DMS79 treated with DMSO at 0.1 percent for 48 hours (cell line): ENCODE measurements around the gene PPP1R7.

Experiments used
- DNase-seq: peaks from one replicate; lab custom pipeline; 2025; lab: John Stamatoyannopoulos, UW

PPP1R7 gene

DNA sequence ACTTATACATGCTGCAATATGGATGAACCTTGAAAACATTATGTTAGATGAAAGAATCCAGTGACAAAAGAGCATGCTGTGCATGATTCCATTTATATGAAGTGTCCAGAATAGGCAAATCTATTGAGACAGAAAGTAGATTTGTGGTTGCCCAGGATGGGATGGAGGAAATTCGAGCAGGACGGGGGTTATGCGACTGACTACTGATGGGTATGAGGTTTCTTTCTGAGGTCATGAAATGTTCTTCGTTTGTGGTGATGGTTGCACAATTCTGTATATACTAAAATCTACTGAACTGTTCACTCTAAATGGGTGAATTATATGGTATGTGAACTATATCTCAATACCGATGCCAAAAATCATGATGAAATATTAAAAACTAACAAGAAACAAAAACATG lies 29.3 kb upstream of the PPP1R7 start:
- DNase-seq: no peak

DNA sequence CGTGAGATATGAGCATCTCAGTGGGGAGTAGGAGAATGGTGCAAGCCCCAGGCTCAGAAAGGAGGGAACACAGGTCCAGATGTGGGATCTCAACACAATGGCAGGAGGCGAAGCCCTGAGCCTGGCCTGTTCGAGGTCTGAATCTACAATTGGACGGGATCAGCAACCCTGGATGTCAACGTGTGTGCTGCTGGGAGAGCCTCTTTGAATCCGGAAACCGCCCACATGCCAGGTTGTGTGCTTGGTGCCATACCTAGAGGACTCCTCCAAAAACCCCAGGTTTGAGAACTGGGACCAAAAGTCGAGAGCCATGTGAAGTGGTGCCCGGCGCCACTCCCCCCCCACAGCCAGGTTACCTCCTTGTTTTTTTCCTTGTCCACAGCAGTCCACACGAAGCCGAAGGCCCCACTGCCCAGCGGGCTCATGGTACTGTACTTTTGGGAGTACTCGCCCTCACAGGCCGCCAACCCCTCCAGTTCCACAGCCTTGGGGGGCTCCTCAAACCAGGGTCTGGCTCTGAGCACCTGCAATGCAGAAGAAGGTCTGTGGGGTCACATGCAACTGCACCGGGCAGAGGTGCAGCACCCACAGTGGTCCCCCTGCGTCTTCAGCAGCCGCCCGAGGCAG lies 27.8 kb upstream of the PPP1R7 start:
- no peak for DNase-seq

DNA sequence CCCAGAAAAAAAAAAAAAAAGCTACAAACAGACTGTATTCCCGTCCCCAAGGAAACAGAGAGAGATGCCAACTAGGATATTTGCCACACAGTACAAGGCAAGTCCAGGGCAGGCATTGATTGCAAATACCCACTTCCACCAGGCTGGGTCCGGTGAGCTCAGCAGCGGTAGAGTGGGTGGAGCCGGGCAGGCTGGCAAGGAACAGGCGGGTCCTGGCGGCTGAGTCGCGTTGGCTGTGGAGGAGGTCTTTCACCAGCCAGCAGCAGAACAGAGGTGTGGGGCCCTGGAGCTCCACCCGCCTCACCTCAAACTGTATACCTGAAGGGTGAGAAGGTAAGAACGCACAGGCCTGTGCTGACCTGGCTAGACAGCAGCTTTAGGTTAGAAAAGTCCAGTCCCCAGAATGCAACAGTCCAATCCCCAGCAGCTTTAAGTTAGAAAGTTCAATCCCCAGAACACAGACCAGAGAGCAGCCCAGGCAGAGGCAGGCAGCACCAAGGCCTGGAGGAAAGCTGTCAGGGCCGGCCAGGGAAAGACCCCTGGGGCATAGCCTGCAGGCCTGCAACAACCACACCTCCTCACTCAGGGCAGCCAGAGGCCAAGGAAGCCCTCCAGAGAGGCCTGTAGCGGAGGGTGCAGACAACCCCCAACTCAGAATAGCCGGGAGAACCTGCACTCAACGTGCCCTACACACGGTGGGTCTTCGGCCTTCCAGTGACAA lies 26.3 kb upstream of the PPP1R7 start:
- no peak for DNase-seq

DNA sequence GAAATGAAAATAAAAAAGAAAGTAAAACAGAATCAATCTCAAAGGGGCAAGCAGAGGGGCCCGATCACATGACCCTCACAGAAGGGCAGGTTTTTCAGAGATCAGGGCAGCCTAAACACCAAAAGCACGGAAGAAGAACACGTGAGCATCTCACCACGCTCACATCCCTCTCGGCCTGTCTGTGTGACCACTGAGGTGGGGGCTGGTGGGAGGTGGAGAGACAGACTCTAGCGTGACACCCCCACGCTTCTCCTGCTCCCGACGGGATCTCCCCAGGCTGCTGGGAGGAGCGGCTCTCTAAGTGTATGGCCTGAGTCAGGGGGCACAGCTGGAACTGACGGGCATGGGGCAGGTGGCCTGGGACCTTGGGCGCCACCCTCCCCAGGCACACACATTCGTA lies 24.6 kb upstream of the PPP1R7 start:
- DNase-seq: no peak

DNA sequence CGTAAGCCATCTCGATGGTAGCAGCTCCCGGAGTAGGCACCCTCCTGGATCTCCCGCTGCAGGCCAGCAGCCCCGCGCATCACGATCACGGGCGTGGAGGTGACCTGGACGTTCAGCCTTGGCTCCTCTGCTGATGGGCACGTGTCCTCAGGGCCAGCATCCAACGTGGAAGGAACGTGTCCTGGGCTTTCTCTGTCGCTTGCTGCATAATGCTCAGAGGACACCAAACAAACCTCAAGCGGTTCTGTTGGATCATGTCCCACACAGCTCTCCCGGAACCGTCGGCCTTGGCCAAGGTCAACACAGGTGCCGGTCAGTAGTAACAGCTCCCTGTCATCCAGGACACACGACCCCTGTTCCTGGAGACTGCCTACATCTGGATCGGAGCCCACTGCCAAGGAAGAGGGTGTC lies 24.1 kb upstream of the PPP1R7 start:
- DNase-seq: no peak

DNA sequence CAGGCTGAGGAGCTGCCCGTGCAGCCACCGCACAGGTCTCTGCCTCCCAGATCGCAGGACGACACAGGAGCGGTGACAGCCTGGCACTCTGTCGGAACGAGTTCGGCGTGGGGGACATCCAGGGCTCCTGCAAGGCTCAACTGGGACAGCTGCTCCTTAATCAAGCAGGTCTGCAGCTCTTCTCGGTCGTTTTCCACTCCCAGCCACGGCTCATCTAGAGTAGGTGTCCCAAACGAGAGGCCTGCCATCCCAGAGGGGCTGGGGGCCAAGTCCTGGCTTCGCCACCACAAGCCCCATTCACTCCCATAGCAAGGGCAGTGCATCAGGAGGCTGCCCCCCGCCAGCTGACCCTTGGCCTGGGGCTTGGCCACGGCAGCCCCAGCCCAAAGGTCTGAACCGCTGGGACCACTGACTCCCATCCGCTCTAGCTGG lies 23.5 kb upstream of the PPP1R7 start:
- DNase-seq: no peak

DNA sequence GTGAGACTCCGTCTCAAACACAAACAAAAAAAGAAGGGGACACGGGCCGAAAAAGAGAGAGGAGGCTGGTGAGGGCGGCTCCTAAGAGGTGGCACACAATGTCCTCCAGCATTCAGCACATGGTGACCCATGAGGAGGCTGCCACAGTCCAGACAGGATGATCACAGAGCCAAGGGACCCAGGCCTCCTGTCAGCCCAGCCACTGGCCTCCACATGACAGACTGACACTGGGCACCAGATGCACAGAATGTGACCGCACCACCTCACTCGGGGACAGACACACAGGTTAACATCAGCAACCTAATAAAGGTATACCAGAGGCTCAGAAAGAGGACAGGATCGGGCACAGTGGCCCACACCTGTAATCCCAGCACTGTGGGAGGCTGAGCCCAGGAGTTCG lies 22.0 kb upstream of the PPP1R7 start:
- no peak for DNase-seq

DNA sequence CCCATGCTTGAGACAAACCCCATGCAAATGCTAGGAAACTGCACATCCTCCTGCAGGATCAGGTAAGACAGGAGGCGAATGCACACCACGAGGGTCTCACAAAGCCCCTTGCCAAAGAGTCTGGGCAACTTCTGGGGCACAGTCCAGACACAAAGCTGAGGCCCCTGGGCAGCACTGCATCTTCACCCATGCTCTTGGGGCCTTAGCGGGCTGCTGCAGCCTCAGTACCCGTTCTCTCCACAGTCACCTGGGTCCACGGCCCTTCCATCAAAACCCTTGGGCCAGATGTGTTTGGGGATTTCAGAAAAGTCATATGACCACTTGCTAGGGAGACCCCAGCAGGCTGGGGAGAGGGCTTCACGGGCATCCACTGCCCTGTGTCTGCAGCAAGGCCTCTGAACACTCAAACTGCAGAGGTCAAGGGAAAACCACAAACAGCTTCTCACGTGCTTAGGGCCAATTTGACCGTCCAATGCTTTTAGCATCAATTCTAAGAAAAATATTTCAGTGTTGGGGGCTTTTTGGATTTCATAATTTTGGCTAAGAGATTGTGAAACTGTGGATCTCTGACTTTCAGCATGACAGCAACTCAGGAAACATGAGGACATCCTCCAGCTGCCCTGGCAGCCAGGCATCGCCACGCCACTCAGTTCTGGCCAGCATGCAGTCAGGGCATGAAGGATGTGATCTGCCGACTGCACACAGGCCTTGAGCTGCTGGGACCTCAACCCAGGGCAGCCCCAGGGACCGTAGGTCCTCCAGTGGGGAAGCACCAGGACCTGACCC lies 21.0 kb upstream of the PPP1R7 start:
- no peak for DNase-seq

DNA sequence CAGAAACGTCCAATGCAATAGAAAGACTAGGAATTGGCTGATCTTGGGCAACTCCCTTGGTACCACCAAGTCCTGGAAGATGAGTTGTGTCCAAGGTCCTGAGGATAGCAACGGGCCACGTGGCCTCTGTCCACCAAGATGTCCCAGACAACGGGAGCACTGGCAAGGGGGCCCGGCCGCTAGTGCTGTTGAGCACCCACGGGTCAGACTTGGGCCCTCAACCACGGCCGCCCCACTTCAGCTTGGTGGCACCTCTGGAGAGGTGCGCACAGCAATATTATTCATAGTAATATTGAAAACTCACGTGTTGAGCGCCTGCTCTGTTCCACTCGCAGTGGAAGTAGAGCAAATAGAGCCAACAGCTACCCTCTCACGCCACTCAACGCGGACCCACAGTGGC lies 20.0 kb upstream of the PPP1R7 start:
- no peak for DNase-seq

DNA sequence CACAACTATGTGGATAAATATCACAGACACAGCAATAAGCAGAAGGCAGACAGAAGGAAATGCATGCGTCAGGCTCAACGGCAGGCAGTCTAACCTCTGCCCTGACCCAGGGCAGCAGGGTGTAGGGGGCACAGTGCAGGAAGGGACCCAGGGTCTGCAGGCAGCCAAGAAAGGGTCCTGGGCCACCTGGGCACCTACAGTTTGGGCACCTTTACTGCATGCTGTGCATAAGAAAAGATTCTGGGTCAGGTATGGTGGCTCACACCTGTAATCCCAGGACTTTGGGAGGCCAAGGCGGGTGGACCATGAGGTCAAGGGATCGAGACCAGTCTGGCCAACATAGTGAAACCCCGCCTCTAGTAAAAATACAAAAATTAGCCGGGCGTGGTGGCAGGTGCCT lies 18.7 kb upstream of the PPP1R7 start:
- no peak for DNase-seq

DNA sequence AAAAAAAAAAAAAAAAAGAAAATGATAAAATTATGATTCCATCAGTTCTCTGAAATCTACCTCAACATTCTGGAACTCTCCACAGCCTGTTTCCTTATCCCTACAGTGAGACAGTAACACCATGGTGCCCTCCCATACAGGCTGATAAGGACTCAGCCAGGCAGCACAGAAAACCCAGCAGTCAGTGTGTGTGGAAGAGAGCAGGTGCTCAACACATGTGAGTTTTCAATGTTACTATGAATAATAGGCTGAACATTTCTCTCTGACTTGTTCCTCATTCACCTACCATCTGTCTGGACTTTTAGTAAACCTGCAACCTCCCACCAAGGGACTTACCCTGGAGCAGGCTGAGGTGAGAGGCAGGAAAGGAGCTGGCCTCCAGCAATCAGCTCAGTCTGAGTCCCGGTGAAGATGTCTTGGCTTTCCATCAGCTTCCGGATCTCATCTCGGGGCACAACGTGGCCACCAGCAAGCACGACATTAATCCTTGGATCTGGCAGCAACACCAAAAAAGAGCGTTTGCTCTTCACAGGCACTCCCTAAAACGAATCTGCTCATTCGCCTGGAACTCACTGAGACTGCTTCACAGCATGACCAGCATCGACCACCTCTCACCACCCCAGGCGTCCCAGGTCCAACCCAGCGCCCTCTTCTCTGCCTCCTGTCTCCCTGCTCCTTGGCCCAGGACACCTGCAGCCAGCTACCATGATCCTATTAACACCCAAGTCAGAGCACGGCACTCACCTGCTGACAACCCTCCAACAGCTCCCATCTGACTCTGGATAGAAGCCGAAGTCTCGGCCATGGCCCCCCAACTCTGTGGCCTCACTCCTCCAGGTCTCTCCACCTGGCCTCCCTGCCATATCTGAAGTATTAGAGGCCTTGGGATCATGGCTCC lies 17.5 kb upstream of the PPP1R7 start:
- no peak for DNase-seq

DNA sequence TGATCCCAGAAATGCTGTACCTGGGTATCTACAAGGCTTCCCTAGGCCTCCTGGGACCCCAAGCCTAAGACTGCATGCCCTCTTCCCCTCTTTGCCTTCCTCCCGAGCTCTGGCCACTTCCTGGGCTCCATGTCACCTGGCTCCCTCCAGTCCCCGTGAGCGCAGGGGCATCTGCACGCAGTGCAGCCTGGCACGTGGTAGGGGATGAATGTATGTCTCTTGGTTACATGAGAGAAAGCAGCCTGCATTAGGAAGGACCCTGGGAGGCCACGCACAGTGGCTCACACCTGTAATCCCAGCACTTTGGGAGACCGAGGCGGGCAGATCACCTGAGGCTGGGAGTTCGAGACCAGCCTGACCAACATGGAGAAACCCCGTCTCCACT lies 16.8 kb upstream of the PPP1R7 start:
- no peak for DNase-seq

DNA sequence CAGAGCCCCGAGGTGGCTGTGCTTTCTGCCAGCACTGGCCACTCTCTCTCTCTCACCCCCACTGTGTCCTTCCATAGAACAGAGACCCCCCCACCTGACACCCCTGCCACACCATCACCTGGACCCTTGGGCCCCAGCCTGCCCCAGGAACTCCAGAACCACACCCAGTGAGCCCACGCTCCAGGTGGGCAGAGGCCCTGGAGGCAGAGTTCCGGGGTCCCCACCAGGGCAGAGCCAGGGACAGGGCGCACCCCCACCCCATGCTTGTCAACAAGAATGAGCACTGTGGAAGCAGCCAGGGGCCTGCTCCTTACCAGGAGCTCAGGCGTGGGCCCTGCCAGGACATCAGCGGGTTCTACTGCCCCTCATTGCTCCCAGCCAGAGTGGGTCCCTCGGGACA lies 15.6 kb upstream of the PPP1R7 start:
- no peak for DNase-seq

DNA sequence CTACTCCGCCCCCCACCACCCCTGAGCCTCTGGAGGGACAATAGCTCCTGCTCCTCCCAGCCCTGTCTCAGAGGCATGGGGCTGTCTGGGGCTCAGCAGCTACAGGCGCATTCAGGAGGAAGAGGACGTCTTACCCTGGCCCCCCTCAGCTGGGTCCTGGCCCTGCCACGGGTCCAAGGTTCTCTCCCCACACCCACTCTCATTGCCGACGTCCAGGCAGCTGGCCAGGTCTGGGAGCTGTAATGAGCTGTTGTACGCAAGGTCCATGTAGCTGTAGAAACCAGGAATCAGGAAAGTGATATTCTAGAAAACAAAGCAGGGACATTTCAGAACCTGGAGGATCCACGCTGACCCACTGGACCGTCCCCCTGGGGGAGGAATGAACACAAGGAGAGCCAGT lies 14.5 kb upstream of the PPP1R7 start:
- DNase-seq: no peak

DNA sequence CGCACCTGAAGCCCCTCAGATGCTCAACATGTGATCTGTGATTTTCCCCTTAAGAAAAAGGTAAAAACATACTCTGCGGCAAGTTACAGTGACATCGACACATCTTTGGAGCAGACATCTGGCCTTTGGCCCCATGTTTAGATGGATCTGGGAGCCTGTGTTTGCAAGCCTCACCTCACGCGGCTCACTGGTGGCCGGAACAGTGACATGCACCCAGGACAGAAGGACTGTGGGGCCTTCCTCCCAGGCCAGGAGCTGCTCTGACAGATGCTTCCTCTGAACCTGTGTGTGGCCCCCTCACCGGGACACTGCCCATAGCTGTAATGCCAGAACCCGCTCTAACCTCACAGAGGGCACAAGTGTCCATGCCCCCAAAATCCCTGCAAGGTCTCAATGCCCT lies 14.1 kb upstream of the PPP1R7 start:
- no peak for DNase-seq

DNA sequence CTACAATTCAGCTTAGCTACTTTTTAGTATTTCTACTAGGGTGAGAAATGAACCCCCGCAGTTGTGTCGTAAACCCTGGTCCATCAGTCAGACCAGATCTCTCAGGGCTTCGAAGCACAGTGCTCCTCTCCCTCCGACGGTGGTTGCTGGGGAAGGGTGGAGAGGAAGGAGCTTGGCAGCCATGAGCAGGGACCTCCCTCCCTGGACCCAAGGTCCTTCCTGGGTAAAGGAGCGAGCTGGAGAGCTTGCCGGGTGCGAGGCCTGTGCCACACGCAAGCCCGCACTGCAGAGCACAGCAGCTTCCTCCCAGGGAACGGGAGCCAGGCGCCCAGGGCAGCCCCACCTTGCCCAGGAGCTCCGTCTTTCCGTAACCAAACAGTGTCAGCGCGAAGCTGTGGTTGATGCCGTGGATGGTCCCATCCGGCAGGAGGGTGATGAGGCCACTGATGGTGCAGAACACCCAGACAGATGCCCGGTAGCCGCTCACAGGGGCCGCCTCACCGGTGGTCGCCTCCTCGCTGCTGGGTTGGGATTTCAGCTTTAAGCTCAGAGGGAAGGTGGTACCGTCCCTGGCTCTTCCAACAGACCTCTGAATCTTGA lies 13.5 kb upstream of the PPP1R7 start:
- DNase-seq: no peak

DNA sequence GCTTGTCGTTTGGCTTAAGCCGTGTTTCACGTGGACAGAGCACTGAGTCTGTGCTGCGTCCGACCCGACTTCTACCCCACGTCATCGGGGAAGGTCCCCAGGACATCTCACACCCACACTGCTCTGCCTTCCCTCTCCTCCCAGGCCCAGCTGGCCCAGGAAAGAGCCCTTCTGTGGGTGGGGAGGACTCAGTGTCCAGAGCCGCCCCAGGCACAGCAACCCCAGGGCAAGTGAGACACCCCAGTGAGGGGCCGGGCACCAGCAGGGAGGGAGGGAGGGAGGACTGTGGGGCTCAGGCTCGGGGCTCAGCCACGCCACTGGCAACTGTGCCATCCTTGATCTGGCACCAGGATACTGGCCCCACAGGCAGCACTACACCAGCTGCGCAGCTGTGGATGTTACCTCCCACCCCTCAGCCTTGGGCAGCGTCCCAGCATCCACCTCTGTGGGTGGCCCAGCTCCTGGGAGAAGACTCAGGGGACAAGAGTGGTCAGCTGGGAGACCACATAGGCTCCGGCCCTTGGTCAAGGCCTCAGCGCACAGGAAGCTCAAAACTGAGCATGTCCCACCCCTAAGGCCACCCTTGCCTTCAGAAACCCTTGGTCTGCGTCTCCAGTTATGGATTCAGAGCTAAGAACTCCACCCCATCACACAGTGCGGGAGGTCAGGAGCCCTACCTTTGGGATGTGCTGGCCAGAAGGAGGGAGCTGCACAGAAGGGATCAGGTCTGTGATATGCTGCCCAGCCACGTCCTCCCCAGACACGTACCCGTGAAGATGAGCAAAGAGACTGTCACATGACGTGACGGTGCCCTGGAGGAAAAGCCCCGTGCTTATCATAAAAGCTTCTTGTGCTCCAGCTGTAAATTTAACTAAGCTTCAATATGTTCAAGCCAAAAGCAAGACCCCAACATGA lies 12.7 kb upstream of the PPP1R7 start:
- DNase-seq: no peak

DNA sequence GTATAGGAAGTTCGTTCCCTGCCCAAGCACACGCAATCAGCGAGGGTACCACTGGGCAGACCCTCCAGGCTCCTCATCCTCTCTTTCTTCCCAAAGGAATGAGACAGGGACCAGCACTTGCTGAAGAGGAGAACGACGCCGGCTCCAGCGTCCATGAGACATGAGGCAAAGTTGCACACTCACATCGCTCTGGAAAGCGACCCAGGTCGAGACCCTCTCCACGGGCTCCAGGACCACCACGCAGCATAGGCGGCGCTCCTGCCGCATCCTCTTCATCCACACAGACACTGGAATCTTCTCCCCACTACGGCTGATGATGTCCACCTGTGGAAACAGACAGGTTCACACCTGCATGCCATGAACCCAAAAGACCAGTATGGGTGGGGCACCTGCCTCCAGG lies 11.8 kb upstream of the PPP1R7 start:
- no peak for DNase-seq

DNA sequence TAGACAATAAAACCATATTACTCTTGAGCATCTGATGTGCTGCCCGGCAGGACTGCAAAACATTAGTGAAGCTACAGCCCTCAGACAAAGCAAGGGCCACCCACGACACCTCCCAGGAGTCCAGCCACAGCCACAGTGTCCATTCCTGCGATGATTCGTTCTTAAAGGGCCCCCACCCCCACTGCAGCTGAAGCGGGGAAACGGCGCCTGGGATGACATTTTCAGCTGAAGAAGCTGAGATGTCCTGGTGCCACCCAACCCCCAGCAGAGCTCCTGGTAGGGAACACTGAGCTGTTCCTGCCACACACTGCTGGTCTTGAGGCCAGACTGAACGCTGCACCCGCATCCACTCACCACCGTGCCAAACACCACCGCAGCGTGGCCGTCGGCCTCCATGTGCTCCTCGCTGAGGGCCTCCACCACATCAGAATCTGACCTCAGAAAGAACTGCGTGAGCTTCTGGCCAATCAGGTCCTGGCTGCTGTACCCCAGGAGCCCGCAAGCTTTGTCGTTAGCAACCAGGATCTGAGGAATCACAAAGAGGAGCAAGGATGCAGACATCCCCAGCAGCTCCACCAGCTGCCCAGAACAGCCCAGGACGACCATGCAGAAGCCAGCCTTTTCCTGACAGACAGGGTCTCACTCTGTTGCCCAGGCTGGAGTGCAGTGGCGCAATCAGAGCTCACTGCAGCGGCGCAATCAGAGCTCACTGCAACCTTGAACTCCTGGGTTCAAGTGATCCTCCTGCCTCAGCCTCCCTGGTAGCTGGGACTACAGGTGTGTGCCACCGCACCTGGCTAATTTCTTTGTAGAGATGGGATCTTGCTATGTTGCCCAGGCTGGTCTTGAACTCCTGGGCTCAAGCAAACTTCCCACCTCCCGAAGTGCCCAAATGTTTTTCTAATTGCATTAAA lies 10.5 kb upstream of the PPP1R7 start:
- DNase-seq: no peak

DNA sequence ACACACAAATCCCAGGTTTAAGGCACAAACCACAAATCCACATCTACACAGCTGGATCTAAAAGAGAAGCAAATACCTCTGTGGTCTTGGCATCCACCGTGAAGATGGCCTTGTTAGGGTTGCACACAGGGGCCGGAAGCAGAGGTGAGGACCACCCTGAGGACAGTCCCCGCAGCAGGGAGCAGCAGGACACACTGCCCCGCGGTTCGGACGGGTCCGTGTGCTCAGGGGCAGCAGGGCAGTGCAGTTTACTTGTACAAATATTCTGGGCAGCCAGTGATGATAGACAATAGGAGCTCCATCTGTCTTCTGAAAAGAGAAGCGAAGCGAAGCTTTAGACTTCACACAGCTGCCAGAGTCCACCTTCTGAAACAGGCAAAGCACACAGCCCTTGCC lies 9.8 kb upstream of the PPP1R7 start:
- no peak for DNase-seq
